Measurements from ENCODE around the gene FCRL3.

FCRL3 gene

DNA sequence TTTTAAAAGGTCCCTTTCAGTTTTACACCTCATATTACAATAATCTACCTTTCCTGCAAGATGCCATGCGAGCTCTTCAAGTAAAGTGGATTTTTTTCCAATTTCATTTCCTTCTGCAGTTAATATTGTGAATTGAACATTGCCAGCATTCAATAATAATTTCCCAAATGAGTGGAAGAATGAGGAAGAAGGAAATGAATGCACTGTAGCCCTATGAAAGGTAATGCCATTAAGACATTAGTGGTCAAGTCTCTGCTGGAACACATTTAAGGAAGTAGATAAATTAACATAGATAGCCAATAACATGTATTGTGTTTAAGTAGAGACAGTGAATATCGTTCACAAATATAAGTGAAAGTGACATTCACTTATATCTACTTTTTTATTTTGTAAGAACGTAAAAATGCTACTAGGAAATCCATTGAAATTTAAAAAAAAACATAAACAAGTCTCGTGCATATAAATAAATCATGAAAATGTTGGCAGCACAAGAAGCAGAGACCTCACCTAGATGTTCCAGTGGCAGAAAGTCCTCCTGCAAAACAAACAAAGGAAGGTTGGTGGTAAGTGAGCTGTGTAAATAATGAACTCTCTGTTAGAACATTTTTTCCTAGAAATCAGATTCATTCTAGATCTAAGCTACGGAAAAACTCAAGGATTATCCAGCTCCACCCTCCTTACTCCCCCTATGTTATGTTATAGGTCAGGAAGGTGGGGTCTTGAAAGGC lies 17.7 kb downstream of the FCRL3 start:
- no peak for DNase-seq (ENCODE audit: low read depth)

DNA sequence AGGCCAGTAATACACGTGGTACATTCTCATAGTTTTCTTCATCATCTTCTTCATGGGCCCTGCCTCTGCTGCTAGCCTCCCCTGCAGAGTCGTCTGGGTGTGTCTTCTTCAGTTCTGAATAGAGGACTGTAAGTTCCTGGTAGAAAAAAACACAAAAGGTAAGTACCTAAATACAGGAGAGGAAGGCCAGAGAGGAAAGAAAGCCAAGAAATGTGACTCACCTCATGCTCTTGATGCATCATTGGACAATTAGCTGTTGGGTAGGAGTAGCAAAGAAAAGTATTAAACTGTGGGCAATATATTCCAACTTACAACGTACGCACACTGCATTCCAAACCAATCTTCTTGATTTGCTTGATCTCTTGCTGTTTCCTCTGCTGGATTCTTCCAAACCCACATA lies 21.8 kb downstream of the FCRL3 start:
- no peak for DNase-seq (ENCODE audit: low read depth)

DNA sequence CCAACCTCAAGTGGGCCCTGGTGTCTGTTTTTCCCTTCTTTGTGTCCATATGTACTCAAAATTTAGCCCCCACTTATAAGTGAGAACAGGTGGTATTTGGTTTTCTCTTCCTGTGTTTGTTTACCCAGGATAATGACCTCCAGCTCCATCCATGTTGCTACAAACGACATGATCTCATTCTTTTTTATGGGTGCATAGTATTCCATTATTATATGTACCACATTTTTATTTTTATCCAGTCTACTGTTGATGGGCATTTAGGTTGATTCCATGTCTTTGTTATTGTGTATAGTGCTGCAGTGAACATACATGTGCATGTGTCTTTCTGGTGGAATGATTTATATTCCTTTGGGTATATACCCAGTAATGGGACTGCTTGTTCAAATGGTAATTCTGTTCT lies 27.6 kb downstream of the FCRL3 start:
- DNase-seq (ENCODE audit: low read depth) = no peak

DNA sequence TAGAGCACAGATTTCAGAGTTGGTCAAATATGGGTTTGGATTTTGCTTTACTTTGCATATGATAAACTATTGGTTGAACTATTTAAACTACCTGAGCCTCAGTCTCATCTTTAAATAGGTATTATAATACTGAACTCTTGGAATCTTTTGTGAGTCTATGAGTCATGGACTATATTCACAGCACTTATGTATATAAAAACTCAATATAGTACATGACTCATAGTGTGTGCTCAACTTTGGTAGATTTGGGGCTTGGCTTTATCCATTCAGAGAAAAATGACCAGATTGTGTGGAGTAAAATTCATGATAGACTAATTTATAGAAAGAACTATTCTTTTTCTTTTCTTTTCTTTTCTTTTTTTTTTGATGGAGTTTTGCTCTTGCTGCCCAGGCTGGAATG lies 28.7 kb downstream of the FCRL3 start:
- no peak for DNase-seq (ENCODE audit: low read depth)

DNA sequence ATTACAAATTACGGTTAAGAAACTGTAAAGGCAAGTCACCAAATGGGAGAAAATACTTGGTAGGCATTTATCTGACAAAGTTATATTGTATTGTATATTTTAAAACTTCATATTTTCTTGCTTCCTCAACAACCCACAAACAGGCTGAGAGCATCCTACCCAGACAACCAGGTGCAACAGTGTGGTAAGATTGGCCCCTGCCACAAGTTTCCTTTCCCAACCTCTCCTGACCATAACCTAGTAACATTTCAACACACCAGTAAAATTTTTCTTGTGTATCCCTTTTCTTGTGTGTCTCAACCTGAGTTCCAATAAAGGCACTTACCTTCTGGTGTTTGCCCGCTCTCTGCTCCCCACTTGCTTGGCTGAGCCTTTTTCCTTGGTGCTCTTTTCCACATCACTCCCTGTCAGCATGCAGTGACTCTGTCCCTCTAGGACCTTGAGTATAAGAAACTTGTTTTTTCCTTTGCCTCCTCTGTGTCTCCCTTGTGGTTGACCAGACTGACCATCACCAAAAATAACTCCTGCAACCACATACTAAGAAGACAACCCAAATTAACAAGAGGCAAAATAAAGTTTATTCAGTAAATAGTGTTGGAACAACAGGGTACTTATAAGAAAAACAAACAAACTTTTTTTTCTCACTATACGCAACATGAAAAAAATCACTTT lies 40.9 kb downstream of the FCRL3 start:
- DNase-seq (ENCODE audit: low read depth) = no peak

DNA sequence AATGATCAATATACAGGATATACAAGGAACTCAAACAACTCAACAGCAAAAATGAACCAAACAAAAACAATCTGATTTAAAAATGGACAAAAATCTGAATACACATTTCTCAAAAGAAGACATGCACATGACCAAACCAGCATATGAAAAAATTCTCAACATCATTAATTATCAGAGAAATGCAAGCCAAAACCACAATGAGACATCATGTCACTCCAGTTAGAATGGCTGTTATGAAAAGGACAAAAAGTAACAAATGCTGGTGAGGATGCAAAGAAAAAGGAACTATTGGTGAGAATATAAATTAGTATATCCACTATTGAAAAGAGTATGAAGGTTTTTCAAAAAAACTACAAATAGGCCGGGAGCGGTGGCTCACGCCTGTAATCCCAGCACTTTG lies 42.0 kb downstream of the FCRL3 start:
- no peak for DNase-seq (ENCODE audit: low read depth)

DNA sequence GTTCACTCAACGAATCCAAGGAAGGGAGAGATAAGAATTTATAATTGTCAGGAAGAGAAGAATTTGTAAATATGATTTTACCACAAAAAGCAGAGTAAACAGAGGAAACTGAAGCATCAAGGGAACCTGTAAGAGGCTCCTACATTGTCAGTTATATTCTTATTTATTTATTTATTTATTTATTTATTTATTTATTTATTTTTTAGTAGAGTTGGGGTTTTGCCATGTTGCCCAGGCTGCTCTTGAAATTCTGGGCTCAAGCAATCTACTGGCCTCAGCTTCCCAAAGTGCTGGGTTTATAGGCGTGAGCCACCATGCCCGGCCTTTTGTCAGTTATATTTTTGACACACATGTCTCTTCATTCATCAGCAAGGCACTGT lies 47.1 kb downstream of the FCRL3 start:
- no peak for DNase-seq (ENCODE audit: low read depth)

DNA sequence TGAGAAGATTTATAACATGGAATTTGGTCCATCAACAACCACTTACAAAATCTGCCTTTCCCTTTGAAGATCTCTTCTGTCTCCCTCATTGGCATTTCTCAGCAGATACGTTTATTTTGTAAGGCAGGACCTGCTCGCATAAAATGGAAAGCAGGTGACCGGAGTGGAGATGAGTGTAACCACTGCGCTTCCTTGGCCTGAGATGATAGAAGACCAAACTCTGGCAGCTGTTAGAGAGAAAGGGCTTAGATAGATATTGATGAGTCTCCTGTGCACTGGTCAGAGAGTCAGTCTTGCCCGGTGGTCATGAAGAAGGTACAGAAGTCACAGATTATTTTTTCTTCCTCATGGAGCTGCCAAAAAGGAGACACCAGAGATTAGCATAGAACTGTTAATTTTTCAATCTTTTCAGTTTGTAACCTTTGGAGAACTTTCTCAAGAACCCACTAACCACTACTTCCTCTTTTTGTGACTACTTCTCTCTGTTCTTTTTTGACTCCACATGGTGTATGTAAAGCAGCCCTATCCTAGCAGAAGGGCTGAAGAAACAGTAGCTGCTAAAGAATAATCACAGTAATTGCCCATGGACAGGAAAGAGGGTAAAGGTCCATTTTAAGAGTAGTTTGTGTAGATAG lies 47.6 kb downstream of the FCRL3 start:
- no peak for DNase-seq (ENCODE audit: low read depth)

DNA sequence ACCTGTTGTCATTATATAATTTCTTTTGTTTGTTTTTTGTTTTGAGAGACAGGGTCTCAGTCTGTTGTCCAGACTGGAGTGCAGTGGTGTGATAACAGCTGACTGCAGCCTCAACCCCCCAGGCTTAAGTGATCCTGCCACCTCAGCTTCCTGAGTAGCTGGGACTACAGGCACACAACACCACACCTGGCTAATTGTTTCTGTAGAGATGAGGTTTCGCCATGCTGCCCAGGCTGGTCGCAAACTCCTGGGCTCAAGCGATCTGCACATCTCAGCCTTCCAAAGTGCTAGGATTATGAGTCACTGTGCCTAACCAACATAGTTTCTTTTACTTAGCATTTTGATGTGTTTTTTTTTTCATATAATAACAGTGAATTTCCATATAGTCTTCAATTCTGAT lies 52.3 kb downstream of the FCRL3 start:
- DNase-seq (ENCODE audit: low read depth) = no peak

DNA sequence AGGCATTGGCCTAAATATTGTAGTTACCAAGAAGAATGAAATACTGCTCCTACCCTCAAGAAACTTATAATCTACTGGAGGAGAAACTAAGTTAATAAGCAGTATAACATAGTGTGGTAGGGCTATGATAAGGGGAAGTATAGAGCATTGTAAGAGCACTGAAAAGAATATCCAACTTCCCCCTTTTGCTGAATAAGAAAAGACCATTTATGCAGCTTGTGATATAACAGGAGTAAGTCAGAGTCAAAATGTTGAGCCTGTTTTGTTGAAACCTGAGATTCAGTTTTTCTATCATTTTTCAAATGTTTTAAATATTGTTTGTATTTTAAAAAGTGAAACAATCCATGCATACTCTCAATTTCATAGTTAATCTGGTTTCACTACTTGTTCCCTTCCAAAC lies 54.4 kb downstream of the FCRL3 start:
- no peak for DNase-seq (ENCODE audit: low read depth)

DNA sequence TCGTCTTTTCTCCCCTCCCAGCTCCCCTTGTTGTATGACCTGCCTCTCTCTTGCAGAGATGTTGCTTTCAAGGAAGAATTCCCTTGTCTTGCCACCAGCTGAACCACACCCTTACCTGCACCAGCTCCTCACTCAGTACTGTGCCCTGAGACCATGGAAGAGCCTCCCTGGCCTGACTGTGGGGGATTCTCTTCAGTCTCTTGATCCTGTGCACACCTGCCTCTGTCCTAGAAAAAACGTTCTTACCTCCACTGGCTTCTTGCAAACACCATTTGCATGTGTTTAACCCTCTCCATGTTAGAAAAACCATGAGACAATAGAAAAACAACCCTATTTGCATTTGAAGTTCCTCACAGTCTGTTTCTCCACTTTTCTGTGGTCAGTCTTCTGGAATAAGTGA lies 59.4 kb downstream of the FCRL3 start:
- no peak for DNase-seq (ENCODE audit: low read depth)

DNA sequence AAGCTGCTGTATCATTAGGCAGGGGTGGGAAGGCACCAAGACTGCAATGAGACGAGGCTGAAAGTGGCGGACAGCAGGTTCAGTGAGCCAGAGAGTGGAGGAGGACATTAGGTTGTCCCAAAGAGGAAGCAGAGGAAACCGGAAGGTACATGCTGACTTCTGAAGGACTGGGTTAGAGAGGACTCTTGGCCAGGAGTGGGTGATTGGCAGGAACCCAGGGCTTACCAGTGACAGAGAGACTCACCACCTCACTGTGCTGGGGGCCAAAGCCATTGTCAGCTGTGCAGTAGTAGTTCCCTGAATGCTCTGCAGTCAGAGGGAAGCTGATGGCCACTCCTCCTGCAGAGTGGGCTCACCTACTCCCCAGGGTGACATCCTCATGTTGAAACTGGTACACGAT lies 60.8 kb downstream of the FCRL3 start:
- DNase-seq (ENCODE audit: low read depth) = no peak

DNA sequence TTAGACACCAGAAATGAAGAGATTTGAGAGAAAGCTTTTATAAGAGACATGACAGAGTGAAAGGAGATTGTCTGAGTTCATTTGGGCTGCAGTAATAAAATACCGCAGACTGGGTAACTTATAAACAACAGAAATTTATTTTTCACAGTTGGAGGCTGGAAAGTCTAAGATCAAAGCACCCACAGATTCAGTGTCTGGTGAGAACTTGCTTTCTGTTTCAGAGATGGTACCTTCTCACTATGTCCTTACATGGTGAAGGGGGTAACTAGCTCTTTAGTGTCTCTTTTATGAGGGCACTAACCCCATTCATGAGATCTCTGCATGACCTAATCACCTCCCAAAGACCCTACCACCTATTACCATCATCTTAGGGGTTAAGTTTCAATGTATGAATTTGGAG lies 71.8 kb downstream of the FCRL3 start:
- DNase-seq (ENCODE audit: low read depth) = no peak

Measured in activated T-cell treated with anti-CD3 and anti-CD28 coated beads for 48 hours (primary cell).